Lung (tissue), 12 donors: ENCODE data around the gene HACE1. TPM values are rescaled to one million over a fixed set of nuclear protein-coding genes. Genes with fewer than 3 reads are reported as not detected.
"Not testable (repeated sequence)": the region's sequence is repeated elsewhere in the genome, so short reads cannot be mapped to it uniquely, and the experiment has no call there.

Experiments used
- ATAC-seq: fragments of 200-7000 bp; cut with Tn5 transposase; one replicate; pipeline ENCODE4 v1.9.1; 2020; ENCODE audit warnings: moderate number of reproducible peaks; ENCODE audit not compliant: insufficient read depth, low FRiP score
- DNase-seq, 3 donors: peaks; one replicate each; pipeline ENCODE4 v3.0.0-alpha.2; 2013 to 2017
- H3K27ac ChIP-seq, 2 donors: one replicate each; pipeline ENCODE4 v1.5.1; 2013; ENCODE audit warnings: mild to moderate bottlenecking in 2 of 2, moderate library complexity in 2 of 2, control low read depth in 1 of 2, inconsistent platforms in 1 of 2, low read depth in 1 of 2, low read length in 1 of 2
- H3K27me3 ChIP-seq, 3 donors: one replicate each; pipeline ENCODE4 v1.5.1; 2013; ENCODE audit warnings: low read length in 2 of 3; ENCODE audit not compliant: control insufficient read depth in 3 of 3, insufficient read depth in 3 of 3
- H3K36me3 ChIP-seq, 4 donors: one replicate each; pipeline ENCODE4 v1.5.1; 2013; ENCODE audit warnings: low read length in 4 of 4, mild to moderate bottlenecking in 1 of 4, moderate library complexity in 1 of 4; ENCODE audit not compliant: control insufficient read depth in 4 of 4, insufficient read depth in 4 of 4
- H3K4me1 ChIP-seq, 5 donors: one replicate each; pipeline ENCODE4 v1.5.1; 2013; ENCODE audit warnings: low read length in 5 of 5, mild to moderate bottlenecking in 2 of 5, moderate library complexity in 1 of 5; ENCODE audit not compliant: control insufficient read depth in 5 of 5, insufficient read depth in 5 of 5
- H3K4me3 ChIP-seq: one replicate; pipeline ENCODE4 v1.5.1; 2013; ENCODE audit warnings: mild to moderate bottlenecking, control low read depth, moderate library complexity
- H3K9ac ChIP-seq, 2 donors: one replicate each; pipeline ENCODE4 v1.5.1; 2013; ENCODE audit warnings: low read length in 2 of 2, control low read depth in 1 of 2; ENCODE audit not compliant: insufficient read depth in 1 of 2
- H3K9me3 ChIP-seq, 4 donors: one replicate each; pipeline ENCODE4 v1.5.1; 2013; ENCODE audit warnings: low read length in 3 of 4, mild to moderate bottlenecking in 1 of 4, moderate library complexity in 1 of 4; ENCODE audit not compliant: control insufficient read depth in 4 of 4, insufficient read depth in 3 of 4
- CTCF ChIP-seq: IDR thresholded peaks from 2 replicates; pipeline ENCODE4 v1.5.1; 2012; ENCODE audit warnings: mild to moderate bottlenecking; ENCODE audit errors: control extremely low read depth, extremely low read depth
- WGBS, 2 donors: extraction: QIAGEN DNeasy Blood & Tissue Kit; methylation state at CpG; one replicate each; pipeline ENCODE4 v1.1.7; 2013; 5-methylcytosine and 5-hydroxymethylcytosine counted together
- polyA plus RNA-seq, 2 donors: library from polyadenylated mRNA; stranded (reverse); fragments of 200-250 nt; gene quantifications; one replicate each; pipeline ENCODE4 v1.2.1, GENCODE V29; 2013
- total RNA-seq, 2 donors: library from RNA; depleted of rRNA in 1 of 2; stranded (reverse); fragments of >200 nt in 1 of 2; gene quantifications; one replicate each; pipeline ENCODE4 v1.2.1, GENCODE V29; 2014 to 2021
- donor health status: control.
- donor health status: control.
- donor health status: Bipolar disorder and iron deficiency.
- donor health status: healthy.
- donor health status: DM: yes; HTN: yes; CAD: no.

Gene HACE1
- total and polyA plus RNA-seq, 4 donors = 4.6 to 38.0 (median 9.4) TPM

GRCh38 chr6:104750449-104750848 lies 109.3 kb downstream of the HACE1 start:
- Histone ChIP-seq H3K4me3 (no peak overlapping the region), H3K36me3 (peaks cover 0 to 6% (median 4%) of the 10 kb centered on the region in 4 donors), H3K9ac (no peak overlapping the region), H3K4me1 (no peaks in the 10 kb centered on the region), H3K9me3 (peaks cover 0 to 15% (median 4%) of the 10 kb centered on the region in 4 donors), H3K27me3 (no peaks in the 10 kb centered on the region), H3K27ac (no peak overlapping the region)
- no peak for DNase-seq
- 95 to 98% methylated on average over 2 of the region's 2 CpGs for WGBS, 2 donors
- ATAC-seq = no peak
- no peak for TF ChIP-seq CTCF

DNA sequence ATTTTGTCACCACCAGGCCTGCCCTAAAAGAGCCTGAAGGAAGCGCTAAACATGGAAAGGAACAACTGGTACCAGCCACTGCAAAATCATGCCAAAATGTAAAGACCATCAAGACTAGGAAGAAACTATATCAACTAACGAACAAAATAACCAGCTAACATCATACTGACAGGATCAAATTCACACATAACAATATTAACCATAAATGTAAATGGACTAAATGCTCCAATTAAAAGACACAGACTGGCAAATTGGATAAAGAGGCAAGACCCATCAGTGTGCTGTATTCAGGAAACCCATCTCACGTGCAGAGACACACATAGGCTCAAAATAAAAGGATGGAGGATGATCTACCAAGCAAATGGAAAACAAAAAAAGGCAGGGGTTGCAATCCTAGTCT lies 120.6 kb downstream of the HACE1 start:
- DNase-seq, H3K9me3 ChIP-seq, H3K36me3 ChIP-seq, H3K27me3 ChIP-seq, H3K27ac ChIP-seq, H3K9ac ChIP-seq, H3K4me1 ChIP-seq, H3K4me3 ChIP-seq, ATAC-seq: not testable (repeated sequence)
- WGBS, 2 donors = 93 to 95% methylated on average over 2 to 3 of the region's 3 CpGs

GRCh38 chr6:104737567-104737966 lies 122.2 kb downstream of the HACE1 start:
- WGBS, 2 donors = 91 to 93% methylated on average over 13 to 16 of the region's 16 CpGs
- DNase-seq, H3K27me3 ChIP-seq, H3K36me3 ChIP-seq, H3K9me3 ChIP-seq, H3K4me3 ChIP-seq, H3K9ac ChIP-seq, H3K27ac ChIP-seq, ATAC-seq, H3K4me1 ChIP-seq: not testable (repeated sequence)

DNA sequence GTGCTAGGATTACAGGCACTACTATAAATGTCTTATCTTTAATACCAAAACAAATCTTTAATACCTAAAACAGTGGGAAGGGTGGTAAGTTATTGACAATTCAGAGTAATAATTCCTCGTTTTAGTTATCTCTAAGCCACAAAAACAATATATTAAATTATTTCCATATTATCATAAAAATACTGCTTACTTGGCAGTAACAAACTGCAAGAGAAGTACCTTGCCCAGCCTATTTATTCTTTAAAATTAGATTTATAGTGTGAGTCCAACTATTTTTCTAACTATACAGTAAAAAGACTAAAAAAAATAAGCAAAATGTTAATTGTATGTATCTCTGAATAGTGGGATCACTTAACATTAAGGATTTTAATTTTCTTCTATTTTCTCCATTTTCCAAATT lies 123.2 kb downstream of the HACE1 start:
- peaks cover 0 to 4% (median under 1%) of the 10 kb centered on the region in 4 donors for H3K36me3 ChIP-seq
- no peak for TF ChIP-seq CTCF

More for the DNA sequence above, 123.2 kb downstream of the HACE1 start:
- no peak overlapping the region for H3K9ac ChIP-seq
- no peak for ATAC-seq
- WGBS, 2 donors = 89 to 95% methylated on average over 1 of the region's 1 CpG
- no peaks in the 10 kb centered on the region for H3K9me3 ChIP-seq
- no peak overlapping the region for H3K4me3 ChIP-seq
- H3K27ac ChIP-seq = no peak overlapping the region
- no peaks in the 10 kb centered on the region for H3K4me1 ChIP-seq
- DNase-seq = no peak
- no peaks in the 10 kb centered on the region for H3K27me3 ChIP-seq
